NCI-H2196 (cell line): ENCODE data around the gene EMD.

Experiments used
- DNase-seq: peaks from one replicate; lab custom pipeline; 2025; ENCODE audit not compliant: unreplicated experiment; lab: John Stamatoyannopoulos, UW

EMD gene

DNA sequence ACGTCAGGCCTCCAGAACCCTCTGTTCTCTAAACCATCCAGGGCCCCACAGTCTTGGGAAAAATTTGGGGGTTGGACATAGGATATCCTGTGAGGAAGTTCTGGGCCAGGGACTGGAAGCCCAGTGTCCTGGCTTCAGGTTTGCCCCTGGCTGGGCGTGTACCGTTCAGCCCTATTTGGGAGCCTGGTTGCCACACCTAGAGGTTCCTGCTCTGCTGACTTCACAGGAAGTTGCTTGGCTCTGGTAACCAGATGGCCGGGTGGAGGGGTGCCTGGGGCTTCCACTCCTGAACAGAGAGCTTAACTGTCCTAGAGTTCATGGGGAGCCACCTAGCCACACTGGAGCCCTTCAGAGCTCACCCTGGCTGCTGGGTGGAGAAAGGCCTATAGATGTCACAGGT is 33.4 kb downstream of the EMD start:
- peak; percentile 3 for DNase-seq

DNA sequence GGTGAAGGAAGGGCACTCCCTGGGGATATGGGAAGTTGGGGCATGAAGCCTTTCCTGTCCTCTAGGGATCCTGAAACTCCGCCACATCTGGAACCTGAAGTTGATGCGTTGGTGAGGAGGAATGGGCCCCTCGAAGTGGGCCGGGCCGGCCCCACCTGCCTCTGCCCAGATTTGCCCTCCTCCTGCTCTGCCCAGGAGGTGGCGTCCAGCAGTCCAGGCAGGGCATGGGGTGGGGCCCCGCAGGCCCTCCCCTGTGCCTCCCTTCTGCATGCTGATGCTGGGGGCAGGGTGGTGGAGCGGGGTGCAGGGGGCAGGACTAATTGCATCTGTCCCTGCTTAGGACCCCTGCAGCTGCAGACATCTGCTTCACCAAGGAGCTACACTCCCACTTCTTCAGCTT is 34.0 kb downstream of the EMD start:
- DNase-seq = no peak

DNA sequence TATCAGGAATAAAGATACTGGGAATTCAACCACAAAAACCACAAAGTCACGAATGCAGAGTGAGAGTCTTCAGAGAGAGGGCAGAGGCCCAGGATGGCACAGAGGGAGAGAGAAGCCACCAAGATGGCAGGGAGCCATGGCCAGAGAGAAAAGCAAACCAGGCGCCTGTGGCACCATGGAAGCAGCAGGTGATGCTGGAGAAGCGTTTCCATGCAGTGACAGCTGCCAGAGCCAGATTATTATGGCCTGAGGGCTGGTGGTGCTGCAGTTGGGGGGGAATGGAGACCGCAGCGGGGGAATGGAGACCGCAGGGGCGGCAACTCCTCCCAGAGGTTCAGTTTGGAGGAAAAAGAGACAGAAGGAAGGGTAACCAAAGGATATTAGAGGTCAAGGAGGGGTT is 38.1 kb downstream of the EMD start:
- peak; percentile 8 for DNase-seq

DNA sequence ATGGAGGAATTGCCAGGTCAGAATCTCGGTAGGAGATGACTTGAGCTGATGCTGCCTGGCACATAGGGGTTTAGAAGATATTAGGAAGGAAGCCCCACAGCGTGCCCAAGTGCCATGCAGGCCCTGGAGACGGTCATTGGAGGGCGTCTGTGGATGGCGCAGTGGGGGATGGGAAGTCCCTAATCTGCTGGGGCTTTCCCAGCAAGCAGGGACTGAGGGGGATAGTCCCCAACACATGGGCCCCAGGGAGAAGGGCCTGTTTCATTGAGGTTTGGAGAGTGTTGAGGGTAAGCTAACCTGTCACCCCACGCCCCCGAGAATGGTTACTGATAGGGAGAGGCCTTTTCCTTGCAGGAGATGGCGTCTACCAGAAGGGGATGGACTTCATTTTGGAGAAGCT is 40.1 kb downstream of the EMD start:
- no peak for DNase-seq

DNA sequence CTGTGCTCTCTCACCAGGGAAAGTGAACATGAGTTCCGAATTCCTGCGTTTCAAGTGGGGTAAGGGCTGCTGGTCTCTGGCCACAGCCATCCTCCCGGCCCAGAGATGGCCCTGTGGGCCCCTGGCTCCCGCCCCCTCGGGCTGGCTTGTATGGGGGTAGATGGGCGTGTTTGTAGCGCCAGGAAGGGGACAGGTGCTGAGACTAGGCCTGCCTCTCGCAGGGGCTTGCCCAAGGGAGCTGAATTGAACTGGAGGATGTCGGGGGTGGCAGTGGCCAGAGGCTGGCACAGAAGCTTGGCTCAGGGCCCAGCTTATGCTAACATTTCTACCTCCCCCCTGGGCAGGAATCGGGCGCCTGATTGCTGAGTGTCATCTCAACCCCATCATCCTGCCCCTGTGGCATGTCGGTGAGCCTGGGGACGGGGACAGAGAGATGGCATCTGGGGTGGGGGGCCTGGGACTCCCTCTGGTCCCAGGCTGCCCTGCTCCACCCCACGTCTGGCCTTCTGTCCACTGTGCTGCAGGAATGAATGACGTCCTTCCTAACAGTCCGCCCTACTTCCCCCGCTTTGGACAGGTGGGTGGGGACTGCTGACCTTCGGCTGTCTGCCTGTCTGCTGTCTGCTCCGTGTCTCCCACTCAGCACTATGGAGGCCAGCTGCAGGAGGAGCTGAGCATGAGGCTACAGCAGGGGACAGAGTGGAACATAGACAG is 40.8 kb downstream of the EMD start:
- DNase-seq = peak; percentile 41

DNA sequence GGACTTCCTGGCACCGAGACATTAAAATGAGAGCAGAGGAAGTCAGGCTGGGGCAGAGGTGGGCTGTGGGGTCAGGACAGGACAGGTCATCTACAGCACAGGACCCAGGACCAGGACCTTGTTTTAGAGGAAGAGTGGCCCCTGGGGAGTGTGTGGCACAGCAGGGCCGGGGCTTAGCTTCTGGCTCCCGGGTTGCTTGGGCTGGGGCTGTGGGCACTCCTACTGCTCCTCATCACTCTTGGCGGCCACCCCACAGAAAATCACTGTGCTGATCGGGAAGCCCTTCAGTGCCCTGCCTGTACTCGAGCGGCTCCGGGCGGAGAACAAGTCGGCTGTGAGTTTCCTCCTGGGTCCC is 41.3 kb downstream of the EMD start:
- no peak for DNase-seq

DNA sequence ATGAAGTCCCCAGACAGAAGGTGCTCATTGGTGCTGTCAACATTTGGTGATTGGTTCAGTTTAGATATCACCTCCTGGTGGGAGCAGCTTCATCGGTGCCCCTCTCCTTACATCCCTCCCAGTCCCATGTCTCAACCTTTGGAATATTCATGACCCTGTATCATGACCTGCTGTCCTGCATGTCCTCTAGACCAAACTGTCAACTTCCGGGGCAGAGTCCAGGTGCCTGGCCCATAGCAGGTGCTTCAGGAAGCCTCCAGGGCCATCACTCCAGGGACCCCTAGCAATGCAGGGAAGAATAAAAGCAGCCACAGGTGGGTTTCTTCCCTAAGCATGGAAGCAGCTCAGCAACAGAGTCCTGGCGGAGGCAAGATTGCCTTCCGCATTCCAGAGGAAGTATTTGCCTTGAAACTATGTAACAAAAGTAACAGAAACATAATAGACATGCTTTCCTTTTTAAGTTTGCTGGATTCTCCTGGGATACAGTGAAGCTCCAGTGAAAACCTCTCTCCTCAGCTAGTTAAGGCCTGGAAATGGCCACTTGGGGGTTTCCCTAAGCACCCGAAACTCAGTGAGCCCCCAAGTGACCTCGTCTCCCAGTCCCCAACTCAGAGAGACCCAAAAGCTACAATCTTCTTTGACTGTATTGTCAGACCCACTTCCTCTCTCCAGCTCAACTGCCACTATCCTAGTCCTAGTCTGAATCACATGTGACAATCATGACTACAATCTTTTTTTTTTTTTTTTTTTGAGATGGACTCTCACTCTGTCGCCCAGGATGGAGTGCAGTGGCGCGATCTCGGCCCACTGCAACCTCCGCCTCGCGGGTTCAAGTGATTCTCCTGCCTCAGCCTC is 48.0 kb downstream of the EMD start:
- no peak for DNase-seq

DNA sequence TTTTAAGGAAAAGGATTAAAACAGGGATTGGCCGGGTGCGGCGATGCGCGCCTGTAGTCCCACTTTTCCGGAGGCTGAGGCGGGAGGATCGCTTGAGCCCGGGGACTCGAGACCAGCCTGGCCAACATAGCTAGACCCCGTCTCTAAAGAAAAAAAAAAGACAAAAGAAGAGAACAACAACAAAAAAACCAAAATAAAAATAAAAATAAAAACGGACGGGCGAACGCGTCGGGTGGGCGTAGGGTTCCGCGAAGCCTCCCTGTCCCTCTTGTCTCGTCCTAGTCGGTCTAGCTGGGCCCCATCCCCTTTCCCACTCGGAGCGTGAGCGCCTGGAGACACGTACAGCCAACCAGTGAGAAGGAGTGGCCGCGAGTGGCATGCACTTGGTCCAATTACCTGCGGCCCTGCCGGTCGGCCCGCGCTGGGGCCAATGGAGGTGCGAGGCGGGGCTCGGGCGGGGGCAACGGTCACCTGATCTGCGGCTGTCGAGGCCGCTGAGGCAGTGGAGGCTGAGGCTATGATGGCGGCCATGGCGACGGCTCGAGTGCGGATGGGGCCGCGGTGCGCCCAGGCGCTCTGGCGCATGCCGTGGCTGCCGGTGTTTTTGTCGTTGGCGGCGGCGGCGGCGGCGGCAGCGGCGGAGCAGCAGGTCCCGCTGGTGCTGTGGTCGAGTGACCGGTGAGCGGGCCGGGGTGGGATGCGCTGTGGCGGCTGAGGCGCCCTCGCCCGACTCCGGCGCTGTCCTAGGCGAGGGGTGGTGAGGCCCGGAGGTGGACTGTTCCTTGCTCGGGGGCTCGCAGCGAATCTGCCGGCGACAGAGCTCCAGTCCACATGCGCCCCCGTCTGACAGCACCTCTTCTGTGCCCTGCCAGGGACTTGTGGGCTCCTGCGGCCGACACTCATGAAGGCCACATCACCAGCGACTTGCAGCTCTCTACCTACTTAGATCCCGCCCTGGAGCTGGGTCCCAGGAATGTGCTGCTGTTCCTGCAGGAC is 49.4 kb downstream of the EMD start, which contains the start of gene ATP6AP1:
ATP6AP1 (plus strand) TSS at position 502 of the 996 bp plus-strand sequence; CDS start at position 518, 16 bp downstream.
- peak; percentile 86 for DNase-seq

DNA sequence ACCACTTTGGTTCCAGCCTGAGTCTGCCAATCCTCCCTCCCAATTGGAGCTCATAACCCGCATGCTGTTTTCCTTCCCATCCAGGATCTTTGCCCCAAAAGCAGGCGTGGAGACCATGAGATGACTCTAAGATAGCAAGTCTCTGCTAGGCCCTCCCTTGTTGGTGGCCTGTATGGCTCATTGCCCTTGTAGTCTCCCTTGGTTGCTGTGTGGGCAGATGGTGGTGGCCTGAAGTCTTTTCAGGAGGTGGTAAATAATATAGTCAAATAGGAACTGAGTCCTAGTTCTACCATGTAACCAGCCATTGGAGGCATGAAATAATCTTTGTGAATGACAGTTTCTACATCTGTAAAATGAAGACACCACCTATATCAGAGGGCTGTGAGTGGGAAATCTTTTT is 50.6 kb downstream of the EMD start:
- no peak for DNase-seq

DNA sequence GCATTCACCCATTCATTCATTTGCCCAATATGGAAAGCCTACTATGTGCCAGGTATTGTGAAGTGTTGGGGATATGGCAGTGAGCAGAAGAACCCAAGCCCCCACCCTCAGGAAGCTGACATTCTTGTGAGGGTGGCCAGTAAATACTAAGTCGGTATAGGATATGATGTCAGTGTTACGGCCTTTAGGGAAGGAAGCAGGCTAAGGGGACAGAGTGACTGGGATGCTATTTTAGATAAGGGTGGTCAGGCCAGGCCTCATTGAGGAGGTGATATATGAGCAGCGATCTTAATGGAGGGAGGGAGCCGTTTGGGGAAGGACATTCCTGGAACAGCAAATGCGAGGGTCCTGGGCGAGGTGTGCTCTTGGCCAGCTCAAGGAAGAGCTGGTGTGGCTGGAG is 51.4 kb downstream of the EMD start:
- no peak for DNase-seq

DNA sequence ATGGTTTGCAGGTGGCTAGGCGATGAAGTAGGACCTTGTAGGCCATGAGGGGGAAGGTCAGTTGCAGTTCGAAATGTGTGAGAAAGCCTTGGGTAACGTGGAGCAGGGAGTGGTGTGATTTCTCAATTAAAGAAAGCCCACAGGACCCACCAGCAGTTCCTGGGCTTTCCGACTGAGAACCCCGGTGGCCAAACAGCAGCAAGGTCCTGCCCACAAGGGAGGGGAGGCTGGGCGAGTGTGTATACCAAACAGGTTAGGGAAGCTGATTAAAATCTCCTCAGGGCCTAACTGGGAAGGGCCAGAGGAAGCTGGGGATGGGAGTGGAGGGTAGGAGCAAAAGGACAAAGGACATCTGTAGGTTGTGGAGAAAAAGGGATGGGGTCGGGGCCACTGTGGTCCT is 51.8 kb downstream of the EMD start:
- no peak for DNase-seq
